KMS-11 (cell line): ENCODE results near the gene WDR4.
"Not testable (repeated sequence)": the region's sequence is repeated elsewhere in the genome, so short reads cannot be mapped to it uniquely, and the experiment has no call there.

Experiments used
- H2AFZ ChIP-seq: fragments of 200-600 bp; sonication (generic); 2 replicates; pipeline ENCODE4 v1.6.1; 2016; ENCODE audit warnings: antibody characterized with exemption, mixed run types, low read depth
- H3K27ac ChIP-seq: fragments of 200-600 bp; sonication (generic); 2 replicates; pipeline ENCODE4 v1.6.1; 2016; ENCODE audit warnings: mild to moderate bottlenecking, mixed run types
- H3K27me3 ChIP-seq: fragments of 200-600 bp; sonication (generic); 2 replicates; pipeline ENCODE4 v1.6.1; 2017; ENCODE audit warnings: mild to moderate bottlenecking, low read depth, mixed run types, moderate library complexity; ENCODE audit not compliant: insufficient read depth
- H3K36me3 ChIP-seq: fragments of 200-600 bp; sonication (generic); 2 replicates; pipeline ENCODE4 v1.6.1; 2017; ENCODE audit warnings: mild to moderate bottlenecking, mixed run types; ENCODE audit not compliant: insufficient read depth
- H3K4me1 ChIP-seq: fragments of 200-600 bp; sonication (generic); 2 replicates; pipeline ENCODE4 v1.6.1; 2016; ENCODE audit warnings: mild to moderate bottlenecking, low read depth, mixed run types; ENCODE audit not compliant: poor library complexity, severe bottlenecking
- H3K4me2 ChIP-seq: fragments of 200-600 bp; sonication (generic); 2 replicates; pipeline ENCODE4 v1.7.0; 2016; ENCODE audit warnings: mild to moderate bottlenecking, mixed run types
- H3K4me3 ChIP-seq: fragments of 200-600 bp; sonication (generic); IDR thresholded peaks from 2 replicates; pipeline ENCODE4 v1.6.1; 2017; ENCODE audit warnings: low read depth, low read length, mixed read lengths; ENCODE audit not compliant: insufficient read depth
- H3K79me2 ChIP-seq: fragments of 200-600 bp; sonication (generic); 2 replicates; pipeline ENCODE4 v1.6.1; 2016; ENCODE audit warnings: low read depth, mixed run types; ENCODE audit not compliant: insufficient read depth
- H3K9ac ChIP-seq: fragments of 200-600 bp; sonication (generic); 2 replicates; pipeline ENCODE4 v1.6.1; 2016; ENCODE audit warnings: mild to moderate bottlenecking, mixed run types
- H4K20me1 ChIP-seq: fragments of 200-600 bp; sonication (generic); 2 replicates; pipeline ENCODE4 v1.6.1; 2016; ENCODE audit warnings: mild to moderate bottlenecking, mixed run types; ENCODE audit not compliant: insufficient read depth
- CTCF ChIP-seq: fragments of 200-600 bp; sonication (generic); conservative IDR thresholded peaks from 2 replicates; pipeline ENCODE4 v1.6.1; 2017; ENCODE audit warnings: low read depth, mild to moderate bottlenecking, antibody characterized with exemption, low read length, moderate library complexity, mixed read lengths

The WDR4 gene

GRCh38 chr21:42811960-42812359, 67.4 kb downstream of the WDR4 start:
- Histone ChIP-seq H3K4me1 (no peaks in the 10 kb centered on the region), H4K20me1 (no peaks in the 10 kb centered on the region), H2AFZ (no peak overlapping the region), H3K9ac (no peak overlapping the region), H3K79me2 (no peaks in the 10 kb centered on the region), H3K27me3 (no peaks in the 10 kb centered on the region; the same call in 1 of the 2 replicates), H3K27ac (no peak overlapping the region), H3K4me3 (no peak overlapping the region), H3K36me3 (no peaks in the 10 kb centered on the region), H3K4me2 (no peak overlapping the region)
- TF ChIP-seq CTCF, result no peak

GRCh38 chr21:42809577-42810475, 69.5 kb downstream of the WDR4 start:
- Histone ChIP-seq H3K36me3 (no peaks in the 10 kb centered on the region), H3K27me3 (peaks cover 4% of the 10 kb centered on the region), H3K79me2 (no peaks in the 10 kb centered on the region), H3K27ac (no peak overlapping the region), H4K20me1 (no peaks in the 10 kb centered on the region), H2AFZ (no peak overlapping the region), H3K4me3 (no peak overlapping the region), H3K9ac (no peak overlapping the region), H3K4me1 (no peaks in the 10 kb centered on the region), H3K4me2 (no peak overlapping the region)
- TF ChIP-seq CTCF, result no peak

- Histone ChIP-seq H3K27me3 (peaks cover 6% of the 10 kb centered on the region), H3K27ac (no peak overlapping the region), H4K20me1 (no peaks in the 10 kb centered on the region), H2AFZ (no peak overlapping the region), H3K9ac (no peak overlapping the region), H3K4me3 (no peak overlapping the region), H3K4me1 (no peaks in the 10 kb centered on the region), H3K4me2 (no peak overlapping the region), H3K79me2 (no peaks in the 10 kb centered on the region), H3K36me3 (no peaks in the 10 kb centered on the region)
- no peak for TF ChIP-seq CTCF
Measured at GRCh38 chr21:42809171-42809570, 70.2 kb downstream of the WDR4 start.

DNA sequence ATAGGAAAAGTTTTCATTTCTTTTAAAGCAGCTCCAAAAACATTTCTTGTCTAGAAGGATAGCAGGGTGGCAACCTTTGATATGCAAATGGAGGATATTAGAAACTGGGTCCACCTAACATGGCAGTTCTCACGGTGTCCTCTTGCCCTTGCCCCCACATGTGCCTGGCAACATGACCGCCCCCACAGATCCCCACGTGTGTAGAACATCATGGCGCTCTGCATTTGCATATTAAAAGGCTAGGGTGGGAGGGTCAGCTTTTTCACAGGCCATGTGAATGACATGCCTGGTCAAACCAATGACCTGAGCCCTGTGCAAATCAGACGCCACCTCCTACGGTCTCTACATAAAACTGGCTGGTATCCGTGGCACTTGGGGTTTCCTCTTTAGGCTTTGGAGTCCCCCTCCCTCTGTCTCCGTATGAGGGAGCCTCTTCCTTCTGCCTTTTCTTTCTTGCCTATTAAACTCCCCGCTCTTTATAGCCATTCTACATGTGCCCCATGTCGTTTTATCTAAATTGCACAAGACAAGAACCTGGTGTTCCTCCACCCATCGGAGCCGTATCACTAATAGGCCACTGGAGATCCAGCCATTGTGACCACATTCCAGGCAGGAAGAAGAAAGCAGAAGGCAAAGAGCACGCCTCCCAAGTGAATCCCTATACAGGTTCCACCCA, 71.3 kb downstream of the WDR4 start:
- Histone ChIP-seq H3K79me2 (no peaks in the 10 kb centered on the region), H3K27ac (no peak overlapping the region), H3K9ac (no peak overlapping the region), H3K4me2 (no peak overlapping the region), H4K20me1 (no peaks in the 10 kb centered on the region), H3K4me3 (no peak overlapping the region), H3K4me1 (no peaks in the 10 kb centered on the region), H3K36me3 (no peaks in the 10 kb centered on the region), H2AFZ (no peak overlapping the region), H3K27me3 (peaks cover 10% of the 10 kb centered on the region)
- no peak for TF ChIP-seq CTCF

- not testable (repeated sequence) for H3K9ac ChIP-seq
Measured at GRCh38 chr21:42807293-42807895, 71.9 kb downstream of the WDR4 start.

More at GRCh38 chr21:42807293-42807895, 71.9 kb downstream of the WDR4 start:
- H3K79me2 ChIP-seq, H3K4me3 ChIP-seq, H2AFZ ChIP-seq, H3K4me1 ChIP-seq, H3K4me2 ChIP-seq, H4K20me1 ChIP-seq, H3K36me3 ChIP-seq, H3K27ac ChIP-seq: not testable (repeated sequence)
- H3K27me3 ChIP-seq, result peaks cover 10% of the 10 kb centered on the region
